Stimulated activated CD8-positive, alpha-beta memory T cell treated with anti-CD3 and anti-CD28 coated beads, Interleukin-15, amount 100 ng/mL, for 48 hours (primary cell): ENCODE results near the gene CNOT6L.

Experiments
- DNase-seq, 2 donors: peaks; one replicate each; pipeline ENCODE4 v3.0.0-alpha.2; 2020; ENCODE audit warnings: low read depth in 2 of 2

CNOT6L gene

GRCh38 chr4:77712675-77713074 lies 106.5 kb downstream of the CNOT6L start:
- no peak for DNase-seq

DNA sequence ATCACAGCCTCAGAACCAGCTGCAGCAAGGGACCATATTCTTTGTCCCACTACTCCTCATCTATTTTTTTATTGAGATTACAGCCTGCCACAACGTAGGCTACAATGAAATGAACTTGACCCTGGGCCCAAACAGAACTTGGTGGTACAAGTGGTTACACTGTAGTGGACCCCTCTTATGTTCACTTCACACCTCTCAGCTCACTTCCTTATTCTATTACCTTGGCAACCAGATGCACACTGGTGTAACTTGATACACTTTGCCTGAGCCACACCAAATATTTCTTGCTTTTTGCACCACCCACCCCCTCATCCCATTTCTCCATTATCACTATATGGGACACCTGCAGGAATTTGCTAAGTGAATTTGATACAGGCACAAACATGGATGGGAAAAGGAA lies 107.7 kb downstream of the CNOT6L start:
- DNase-seq: no peak

DNA sequence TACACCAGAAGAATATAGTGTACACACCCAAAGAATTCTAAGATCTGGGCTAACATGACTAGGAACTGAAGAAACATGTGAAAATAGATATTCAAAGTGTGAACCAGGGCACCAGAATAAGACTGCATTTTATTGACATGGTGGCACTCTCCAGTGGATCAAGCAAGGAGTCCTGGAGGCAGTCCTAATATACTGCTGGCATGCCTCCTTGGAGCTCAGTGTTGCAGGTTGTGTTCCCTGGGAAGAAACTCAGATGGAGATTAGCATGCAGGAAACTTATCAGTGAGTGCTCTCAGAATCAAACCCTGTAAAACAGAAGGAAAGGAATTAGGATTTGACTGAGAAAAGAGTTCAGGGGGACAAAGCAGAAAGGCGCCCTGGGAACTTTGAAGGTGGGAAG lies 108.5 kb downstream of the CNOT6L start:
- DNase-seq: no peak

- no peak for DNase-seq
These were observed 109.1 kb downstream of the CNOT6L start for GRCh38 chr4:77710059-77710458.

- no peak for DNase-seq
These were observed 112.5 kb downstream of the CNOT6L start for GRCh38 chr4:77706717-77707116.

DNA sequence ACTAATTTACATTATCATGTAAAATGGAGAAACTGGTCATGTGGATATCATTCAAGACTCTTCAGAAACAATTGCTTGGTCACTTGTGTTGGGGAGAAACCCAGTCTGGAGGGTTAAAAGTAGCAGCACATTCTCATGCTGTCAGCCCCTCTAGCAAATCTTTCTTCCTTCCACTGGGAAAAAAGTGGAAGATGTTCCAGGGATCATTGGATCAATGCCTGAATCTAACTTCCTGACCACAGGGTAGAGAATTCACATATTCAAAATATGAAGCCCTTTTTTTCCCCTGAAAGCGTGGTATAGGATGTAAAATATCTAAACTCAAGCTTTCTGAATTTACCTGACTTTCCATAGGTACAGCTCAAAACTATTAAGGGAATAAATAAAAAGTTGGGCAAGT lies 115.5 kb downstream of the CNOT6L start:
- no peak for DNase-seq

DNA sequence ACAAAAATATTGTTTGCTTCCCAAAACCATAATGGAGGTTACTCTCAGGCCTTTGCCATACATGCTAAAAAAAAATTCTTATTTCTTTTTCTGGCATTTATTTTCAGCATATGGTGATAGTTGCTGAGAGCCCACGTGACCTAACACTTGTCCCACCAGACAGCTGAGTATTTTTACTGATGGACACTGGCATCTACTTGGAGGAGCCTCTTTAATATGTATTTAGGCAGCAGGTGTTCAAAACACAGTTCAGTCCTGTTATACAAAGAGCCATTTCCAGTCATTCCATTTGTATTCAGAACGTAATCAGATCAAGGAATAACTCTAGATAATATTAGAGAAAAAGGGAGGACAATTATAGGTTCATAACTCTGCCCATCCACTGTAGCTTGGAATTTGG lies 118.0 kb downstream of the CNOT6L start:
- no peak for DNase-seq

DNA sequence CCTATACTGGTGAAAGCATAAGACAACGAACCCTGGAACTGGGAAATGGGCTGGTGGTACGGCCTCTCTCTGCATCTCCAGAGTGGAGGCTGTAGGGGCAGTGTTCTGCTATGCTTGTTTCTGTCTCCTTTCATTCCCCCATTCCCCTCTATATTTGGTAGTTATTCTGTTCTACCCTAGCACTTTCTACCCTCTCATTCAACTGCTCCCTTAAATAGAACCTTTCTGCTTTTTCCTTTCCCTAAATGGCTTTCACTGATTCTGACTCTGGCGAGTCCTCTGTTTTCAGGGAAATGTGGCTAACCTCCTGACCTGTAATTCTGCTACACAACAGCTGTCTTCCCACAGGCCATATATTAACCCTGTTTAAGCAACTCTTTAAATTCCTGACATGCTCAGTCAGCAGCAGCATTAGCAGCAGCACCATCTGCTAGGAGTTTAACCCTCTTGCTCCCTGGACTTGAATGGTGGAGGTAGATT lies 119.4 kb downstream of the CNOT6L start:
- no peak for DNase-seq

DNA sequence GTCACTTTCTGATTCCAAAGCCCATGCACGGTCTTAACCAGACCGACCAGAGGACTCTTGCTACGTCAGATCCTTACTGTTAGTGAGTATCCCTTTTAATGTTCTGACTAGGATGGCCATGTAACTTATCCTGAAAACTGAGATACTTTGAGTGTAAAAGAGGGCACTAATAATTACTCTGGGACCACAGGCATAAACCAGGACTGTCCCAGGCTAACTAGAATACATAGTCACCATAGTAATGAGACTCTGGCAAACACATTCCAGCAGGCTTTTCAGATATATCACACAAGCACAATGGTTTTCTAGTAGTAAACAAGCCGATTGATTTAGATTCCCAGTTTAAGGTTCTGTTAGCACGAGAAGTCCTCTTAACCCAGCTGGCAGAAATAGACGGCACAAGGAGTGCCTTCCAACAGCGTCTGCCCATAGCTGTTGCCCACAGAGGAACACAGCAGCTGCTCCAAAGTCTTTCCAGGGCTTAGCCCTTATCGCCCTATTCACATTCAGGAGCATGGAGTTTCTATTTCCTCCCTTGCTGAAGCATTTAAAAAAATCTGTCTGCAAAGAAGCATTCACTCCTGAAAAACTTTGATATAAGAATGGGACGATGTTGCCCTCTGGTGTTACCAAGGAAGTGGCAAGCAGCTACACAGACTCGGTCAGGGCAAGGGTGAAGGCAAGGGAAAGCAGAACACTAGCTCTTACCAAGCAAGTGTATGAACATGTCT lies 121.1 kb downstream of the CNOT6L start:
- DNase-seq: no peak

- no peak for DNase-seq
These were observed 123.4 kb downstream of the CNOT6L start for GRCh38 chr4:77695774-77696173.

DNA sequence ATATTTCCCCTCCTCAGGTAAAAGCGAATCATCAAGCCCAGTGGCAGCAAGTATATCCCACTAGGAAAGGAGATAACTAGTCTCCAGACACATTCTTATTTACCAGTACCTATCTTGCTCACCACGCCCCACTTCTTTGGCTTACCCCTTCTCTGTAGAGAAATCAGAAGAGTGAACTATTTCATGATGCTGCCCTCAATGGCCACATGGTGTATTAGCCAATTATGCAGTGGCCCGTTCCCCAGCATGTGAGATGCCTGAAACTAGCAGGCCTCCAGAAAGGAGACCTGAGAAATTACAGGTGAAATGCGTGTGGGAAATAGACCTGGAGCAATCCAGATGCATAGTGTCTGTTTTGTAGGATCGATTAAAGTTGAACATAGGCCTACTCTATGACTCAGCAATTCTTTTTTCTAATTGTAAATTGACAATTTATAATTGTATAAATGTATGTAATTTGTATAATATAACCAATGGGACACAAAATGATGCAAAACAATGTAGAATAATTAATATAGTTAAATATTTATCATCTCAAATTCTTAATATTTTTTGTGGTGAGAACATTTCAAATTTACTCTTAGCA lies 126.2 kb downstream of the CNOT6L start:
- DNase-seq: no peak

DNA sequence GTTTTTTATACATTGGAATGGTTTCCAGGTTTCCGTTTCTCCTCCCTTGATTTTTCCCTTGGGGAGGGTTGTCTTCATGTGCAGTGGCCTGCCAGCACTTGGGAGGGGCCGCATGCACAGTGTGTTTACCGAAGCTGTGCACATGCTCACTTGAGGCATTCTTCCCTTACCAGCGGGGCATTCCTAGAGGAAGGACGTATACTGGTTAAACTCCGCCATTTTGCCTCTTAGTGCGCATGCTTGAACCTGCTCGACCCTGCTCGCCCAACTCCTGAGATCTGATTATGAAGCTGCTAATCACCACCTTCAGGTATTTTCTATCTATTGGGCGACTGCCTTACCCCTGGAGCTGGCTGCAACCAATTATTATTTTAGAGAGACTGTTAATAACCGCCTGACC lies 137.4 kb downstream of the CNOT6L start:
- DNase-seq: no peak

DNA sequence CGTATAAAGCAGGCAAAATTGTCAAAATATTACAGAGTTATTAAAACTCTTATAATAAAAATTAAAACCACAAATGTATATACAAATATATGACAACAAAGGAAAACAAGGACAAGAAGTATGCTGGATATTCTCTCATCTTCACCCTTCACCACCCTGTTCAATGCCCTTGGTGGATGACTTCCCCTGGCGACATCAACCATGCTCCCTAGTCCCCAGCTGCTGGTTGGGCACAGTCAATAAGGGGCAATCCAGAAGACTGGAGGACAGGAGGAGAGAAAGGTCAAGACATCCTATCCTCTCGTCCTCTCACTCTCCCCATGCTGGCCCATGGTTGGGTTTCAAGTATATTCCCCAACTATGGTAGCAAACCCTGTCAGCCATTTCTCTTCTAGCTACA lies 142.3 kb downstream of the CNOT6L start:
- DNase-seq: no peak

DNA sequence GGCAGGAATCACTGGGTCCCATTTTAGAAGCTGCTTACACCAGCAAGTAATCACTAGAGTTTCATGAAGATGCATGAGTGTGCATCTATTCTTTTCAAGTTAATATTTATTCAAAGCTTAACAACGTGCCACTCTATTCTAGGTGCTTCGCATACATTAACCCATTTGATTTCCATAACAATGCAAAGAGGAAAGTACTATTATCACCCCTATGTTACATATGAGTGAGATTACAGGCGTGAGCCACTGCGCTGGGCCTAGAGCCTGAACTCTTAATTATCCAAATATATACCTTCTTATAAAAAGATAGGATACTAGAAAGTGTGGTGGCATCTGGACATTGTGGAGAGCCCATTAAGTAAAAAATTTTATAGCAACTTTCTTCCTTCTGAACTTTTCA lies 148.1 kb downstream of the CNOT6L start:
- no peak for DNase-seq

GRCh38 chr4:77669946-77670590 lies 149.1 kb downstream of the CNOT6L start:
- no peak for DNase-seq

- peak in 1 of 2 donors; percentile 5 for DNase-seq
These were observed 153.6 kb downstream of the CNOT6L start for GRCh38 chr4:77665381-77666069.
